ENCODE measurements around the gene PLEKHB1.
"Not testable (repeated sequence)": the region's sequence is repeated elsewhere in the genome, so short reads cannot be mapped to it uniquely, and the experiment has no call there.

The PLEKHB1 gene

GRCh38 chr11:73648571-73649046, 2.2 kb downstream of the PLEKHB1 start:
- no peak for DNase-seq

- no peak for DNase-seq
Observed at GRCh38 chr11:73649206-73649605, 2.8 kb downstream of the PLEKHB1 start.

GRCh38 chr11:73650400-73650799, 4.0 kb downstream of the PLEKHB1 start:
- no peak for DNase-seq

- no peak for DNase-seq
Observed at GRCh38 chr11:73651252-73651651, 4.9 kb downstream of the PLEKHB1 start.

GRCh38 chr11:73651661-73652045, 5.3 kb downstream of the PLEKHB1 start:
- no peak for DNase-seq

GRCh38 chr11:73652046-73652730, 5.8 kb downstream of the PLEKHB1 start:
- no peak for DNase-seq

GRCh38 chr11:73652856-73653559, 6.6 kb downstream of the PLEKHB1 start:
- no peak for DNase-seq

- DNase-seq, result no peak
Observed at GRCh38 chr11:73653996-73654395, 7.6 kb downstream of the PLEKHB1 start.

- no peak for DNase-seq
Observed at GRCh38 chr11:73654482-73655021, 8.2 kb downstream of the PLEKHB1 start.

GRCh38 chr11:73655686-73656085, 9.3 kb downstream of the PLEKHB1 start:
- DNase-seq, result no peak

GRCh38 chr11:73656985-73657384, 10.6 kb downstream of the PLEKHB1 start:
- no peak for DNase-seq

- DNase-seq, result no peak
Observed at GRCh38 chr11:73659961-73660360, 13.6 kb downstream of the PLEKHB1 start.

GRCh38 chr11:73660497-73661034, 14.2 kb downstream of the PLEKHB1 start:
- peak in 1 of 6 experiments; percentile 13 for DNase-seq

GRCh38 chr11:73661035-73661628, 14.8 kb downstream of the PLEKHB1 start:
- DNase-seq, result peak; percentile 38 to 89 (median 82)

GRCh38 chr11:73662445-73663157, 16.2 kb downstream of the PLEKHB1 start:
- DNase-seq, result no peak

- DNase-seq, result no peak
Observed at GRCh38 chr11:73663604-73664495, 17.5 kb downstream of the PLEKHB1 start.

GRCh38 chr11:73664877-73665276, 18.5 kb downstream of the PLEKHB1 start:
- no peak for DNase-seq

GRCh38 chr11:73667891-73668290, 21.5 kb downstream of the PLEKHB1 start:
- DNase-seq, result no peak

GRCh38 chr11:73670808-73671207, 24.4 kb downstream of the PLEKHB1 start:
- DNase-seq, result no peak

- DNase-seq, result no peak
Observed at GRCh38 chr11:73671701-73672100, 25.3 kb downstream of the PLEKHB1 start.

GRCh38 chr11:73676552-73676951, 30.2 kb downstream of the PLEKHB1 start:
- not testable (repeated sequence) for DNase-seq

- DNase-seq, result no peak
Observed at GRCh38 chr11:73680687-73681086, 34.3 kb downstream of the PLEKHB1 start.

Measured in stimulated activated naive CD4-positive, alpha-beta T cell (primary cell).